ENCODE results near the gene VPS41. TPM values are rescaled to one million over a fixed set of nuclear protein-coding genes. Genes with fewer than 3 reads are reported as not detected.
A peak's percentile ranks its signal among the peaks of the same experiment; 100 is the strongest.

VPS41 gene
- total RNA-seq, 1 donor from 2014 or later = 56.2 TPM

- Histone ChIP-seq H3K4me3 (ENCODE audit: low read depth, low read length) (no peak overlapping the region), H3K36me3 (ENCODE audit: control insufficient read depth, insufficient read depth, low read length) (no peaks in the 10 kb centered on the region), H3K27me3 (ENCODE audit: control insufficient read depth, insufficient read depth, low read length) (no peaks in the 10 kb centered on the region)
- TF ChIP-seq CTCF (IDR thresholded peaks at IDR 0.05; ENCODE audit: insufficient read depth, low read length, poor library complexity, severe bottlenecking) = no peak
- DNase-seq (ENCODE audit: low read depth) = no peak
Measured at GRCh38 chr7:38846280-38846679, 62.7 kb downstream of the VPS41 start.

- Histone ChIP-seq H3K27me3 (ENCODE audit: control insufficient read depth, insufficient read depth, low read length) (no peaks in the 10 kb centered on the region), H3K36me3 (ENCODE audit: control insufficient read depth, insufficient read depth, low read length) (no peaks in the 10 kb centered on the region), H3K4me3 (ENCODE audit: low read depth, low read length) (no peak overlapping the region)
- DNase-seq (ENCODE audit: low read depth) = no peak
- TF ChIP-seq CTCF (IDR thresholded peaks at IDR 0.05; ENCODE audit: insufficient read depth, low read length, poor library complexity, severe bottlenecking) = no peak
Measured at GRCh38 chr7:38844952-38845563, 63.9 kb downstream of the VPS41 start.

GRCh38 chr7:38842746-38843145, 66.2 kb downstream of the VPS41 start:
- H3K36me3 ChIP-seq (ENCODE audit: control insufficient read depth, insufficient read depth, low read length) = no peaks in the 10 kb centered on the region
- H3K27me3 ChIP-seq (ENCODE audit: control insufficient read depth, insufficient read depth, low read length) = no peaks in the 10 kb centered on the region
- no peak for DNase-seq (ENCODE audit: low read depth)
- TF ChIP-seq CTCF (IDR thresholded peaks at IDR 0.05; ENCODE audit: insufficient read depth, low read length, poor library complexity, severe bottlenecking) = no peak
- no peak overlapping the region for H3K4me3 ChIP-seq (ENCODE audit: low read depth, low read length)

GRCh38 chr7:38840736-38841460, 68.1 kb downstream of the VPS41 start:
- no peak overlapping the region for H3K4me3 ChIP-seq (ENCODE audit: low read depth, low read length)
- no peaks in the 10 kb centered on the region for H3K36me3 ChIP-seq (ENCODE audit: control insufficient read depth, insufficient read depth, low read length)
- peak; percentile 58 for DNase-seq (ENCODE audit: low read depth)
- no peak for TF ChIP-seq CTCF (IDR thresholded peaks at IDR 0.05; ENCODE audit: insufficient read depth, low read length, poor library complexity, severe bottlenecking)
- no peaks in the 10 kb centered on the region for H3K27me3 ChIP-seq (ENCODE audit: control insufficient read depth, insufficient read depth, low read length)

GRCh38 chr7:38839851-38840250, 69.1 kb downstream of the VPS41 start:
- H3K4me3 ChIP-seq (ENCODE audit: low read depth, low read length) = no peak overlapping the region
- H3K27me3 ChIP-seq (ENCODE audit: control insufficient read depth, insufficient read depth, low read length) = no peaks in the 10 kb centered on the region
- H3K36me3 ChIP-seq (ENCODE audit: control insufficient read depth, insufficient read depth, low read length) = no peaks in the 10 kb centered on the region
- TF ChIP-seq CTCF (IDR thresholded peaks at IDR 0.05; ENCODE audit: insufficient read depth, low read length, poor library complexity, severe bottlenecking) = no peak
- DNase-seq (ENCODE audit: low read depth) = no peak
